Stimulated activated CD4-positive, alpha-beta T cell treated with anti-CD3 and anti-CD28 coated beads, Interleukin-1b, Interleukin-23, amount 100 ng/mL, for 1 hour (primary cell): ENCODE data around the gene MARS1.
"Not testable (repeated sequence)": the region's sequence is repeated elsewhere in the genome, so short reads cannot be mapped to it uniquely, and the experiment has no call there.

Source experiments
- DNase-seq, 2 donors: peaks; one replicate each; pipeline ENCODE4 v3.0.0-alpha.2; 2020; ENCODE audit warnings: low read depth in 2 of 2

Gene MARS1

GRCh38 chr12:57550641-57551549 is 63.0 kb downstream of the MARS1 start:
- no peak for DNase-seq

- no peak for DNase-seq
Observed at GRCh38 chr12:57551637-57552305, 63.9 kb downstream of the MARS1 start.

- DNase-seq: no peak
Observed at GRCh38 chr12:57552306-57552651, 64.4 kb downstream of the MARS1 start.

- DNase-seq: no peak
Observed at GRCh38 chr12:57552835-57553313, 65.0 kb downstream of the MARS1 start.

GRCh38 chr12:57553343-57554202 is 65.7 kb downstream of the MARS1 start:
- no peak for DNase-seq

- DNase-seq: no peak
Observed at GRCh38 chr12:57554453-57554852, 66.6 kb downstream of the MARS1 start.

- DNase-seq: no peak
Observed at GRCh38 chr12:57554897-57555296, 67.0 kb downstream of the MARS1 start.

GRCh38 chr12:57558864-57559263 is 71.0 kb downstream of the MARS1 start:
- DNase-seq: no peak

GRCh38 chr12:57560516-57560915 is 72.6 kb downstream of the MARS1 start:
- DNase-seq: no peak

GRCh38 chr12:57561117-57561516 is 73.2 kb downstream of the MARS1 start:
- not testable (repeated sequence) for DNase-seq

GRCh38 chr12:57563358-57563757 is 75.5 kb downstream of the MARS1 start:
- no peak for DNase-seq

- no peak for DNase-seq
Observed at GRCh38 chr12:57564178-57564740, 76.4 kb downstream of the MARS1 start.
